ENCODE results near the gene GRWD1. TPM values are rescaled to one million over a fixed set of nuclear protein-coding genes. Genes with fewer than 3 reads are reported as not detected.

Gene GRWD1
- total RNA-seq, 1 donor from 2014 or later: 71.4 TPM

GRCh38 chr19:48465215-48465614, 19.4 kb downstream of the GRWD1 start:
- peaks cover 7% of the 10 kb centered on the region for H3K36me3 Mint-ChIP-seq (ENCODE audit: low read depth)
- no peaks in the 10 kb centered on the region for H3K27me3 Mint-ChIP-seq
- DNase-seq: no peak
- intact Hi-C loops (cut with micrococcal nuclease): no loop called here
- H3K9me3 Mint-ChIP-seq: no peaks in the 10 kb centered on the region
- H3K27ac Mint-ChIP-seq: no peak overlapping the region
- peaks cover 17% of the 10 kb centered on the region for H3K4me1 Mint-ChIP-seq
- H3K4me3 Mint-ChIP-seq: no peak overlapping the region
- no peak for ATAC-seq (ENCODE audit: low read depth)
- CTCF ChIA-PET: no interaction called here
- POLR2A ChIA-PET: no interaction called here
- TF ChIP-seq CTCF (IDR thresholded peaks at IDR 0.05): no peak

GRCh38 chr19:48466561-48467325, 21.0 kb downstream of the GRWD1 start:
- peaks cover 27% of the 10 kb centered on the region for H3K4me1 Mint-ChIP-seq

GRCh38 chr19:48468772-48469288, 23.0 kb downstream of the GRWD1 start:
- peak; percentile 95 for DNase-seq
- Mint-ChIP-seq H3K4me3 (peak overlapping the region; percentile 90), H3K27ac (peak overlapping the region; percentile 94), H3K4me1 (peaks cover 27% of the 10 kb centered on the region), H3K9me3 (no peaks in the 10 kb centered on the region), H3K36me3 (ENCODE audit: low read depth) (peaks cover 34% of the 10 kb centered on the region), H3K27me3 (no peaks in the 10 kb centered on the region)
- ChIA-PET POLR2A (interaction anchor here (1.5 kb wide), 1 partner anchor 20 kb away, joined by 6 read pairs; no protein-coding TSS in a partner anchor), CTCF (no interaction called here)
- intact Hi-C loops (cut with micrococcal nuclease): loop anchor here (1.0 to 2.0 kb wide), 6 partner anchors 11 to 148 kb away; partner anchors contain the start of genes GRWD1, KDELR1 and SYNGR4
- no peak for TF ChIP-seq CTCF (IDR thresholded peaks at IDR 0.05)
- ATAC-seq (ENCODE audit: low read depth): peak; percentile 88

More at GRCh38 chr19:48466561-48467325, 21.0 kb downstream of the GRWD1 start:
- no peaks in the 10 kb centered on the region for H3K9me3 Mint-ChIP-seq
- intact Hi-C loops (cut with micrococcal nuclease): no loop called here
- DNase-seq: no peak
- ChIA-PET POLR2A (no interaction called here), CTCF (no interaction called here)
- no peak overlapping the region for H3K27ac Mint-ChIP-seq
- no peak for TF ChIP-seq CTCF (IDR thresholded peaks at IDR 0.05)
- no peak for ATAC-seq (ENCODE audit: low read depth)
- peaks cover 21% of the 10 kb centered on the region for H3K36me3 Mint-ChIP-seq (ENCODE audit: low read depth)
- H3K4me3 Mint-ChIP-seq: no peak overlapping the region
- no peaks in the 10 kb centered on the region for H3K27me3 Mint-ChIP-seq

DNA sequence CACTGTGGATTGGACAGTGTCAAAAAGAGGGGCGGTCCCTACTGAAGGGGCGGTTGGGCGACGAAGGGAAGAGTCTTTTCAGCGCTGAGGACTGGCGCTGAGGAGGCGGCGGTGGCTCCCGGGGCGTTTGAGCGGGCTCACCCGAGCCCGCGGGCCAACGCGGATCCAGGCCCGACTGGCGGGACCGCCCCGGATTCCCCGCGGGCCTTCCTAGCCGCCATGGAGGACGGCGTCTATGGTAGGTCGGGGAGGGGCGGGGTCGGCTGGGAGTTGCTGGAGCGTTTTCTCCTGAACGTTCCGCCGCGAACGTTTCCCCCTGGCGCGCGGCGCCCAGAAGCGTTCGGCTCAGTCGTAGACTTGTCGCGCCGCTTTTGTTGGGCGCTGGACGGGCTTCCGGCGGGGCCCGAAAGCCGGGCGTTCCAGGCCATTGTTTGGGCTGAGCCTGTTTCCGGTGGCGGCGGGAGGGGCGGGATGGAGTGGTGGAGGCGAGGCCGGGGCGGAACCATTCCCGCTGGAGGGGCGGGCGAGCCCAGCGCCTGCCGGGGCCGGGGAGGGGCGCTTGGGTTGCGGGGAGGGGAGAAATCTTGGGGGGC, 23.6 kb downstream of the GRWD1 start, which contains the start of gene CYTH2:
Gene CYTH2, plus strand, starts transcription at position 81 of the 593 bp plus-strand sequence. Its CDS starts 139 bp downstream, at position 220.
- Mint-ChIP-seq H3K4me1 (peaks cover 27% of the 10 kb centered on the region), H3K36me3 (ENCODE audit: low read depth) (peaks cover 39% of the 10 kb centered on the region), H3K27ac (peak within 1 kb of the TSS; percentile 94), H3K4me3 (peak within 1 kb of the TSS; percentile 90), H3K27me3 (no peaks in the 10 kb centered on the region), H3K9me3 (no peaks in the 10 kb centered on the region)
- ChIA-PET CTCF (interaction anchor here (1.5 kb wide), 1 partner anchor 21 kb away, joined by 9 read pairs; no protein-coding TSS in a partner anchor), POLR2A (interaction anchor here (1.4 to 1.5 kb wide), 3 partner anchors 10 to 24 kb away, joined by 4 to 6 read pairs (median 4); no protein-coding TSS in a partner anchor)
- DNase-seq (no peak), ATAC-seq (ENCODE audit: low read depth) (peak; percentile 0)
- TF ChIP-seq CTCF (IDR thresholded peaks at IDR 0.05): no peak
- intact Hi-C loops (cut with micrococcal nuclease): loop anchor here (1.0 to 2.0 kb wide), 6 partner anchors 11 to 148 kb away; partner anchors contain the start of genes GRWD1, KDELR1 and SYNGR4
